Gastroesophageal sphincter (tissue), 3 donors: ENCODE data around the gene HPSE.

Experiments
- EP300 ChIP-seq: sonication (generic); formaldehyde crosslinking; IDR thresholded peaks from one replicate; pipeline ENCODE4 v1.6.1; 2017; ENCODE audit warnings: antibody characterized with exemption, mild to moderate bottlenecking
- POLR2A ChIP-seq, 2 donors: fragments of 450-650 bp; IDR thresholded peaks; one replicate each; pipeline ENCODE4 v1.6.1; 2017; ENCODE audit warnings: antibody characterized with exemption in 2 of 2, mild to moderate bottlenecking in 2 of 2, moderate library complexity in 1 of 2
- POLR2AphosphoS5 ChIP-seq: sonication (generic); formaldehyde crosslinking; IDR thresholded peaks from one replicate; pipeline ENCODE4 v1.6.1; 2017; ENCODE audit warnings: antibody characterized with exemption
- TF ChIP-seq, protein P1 (sequence below), 4 experiments: fragments of 200-600 bp in 2 of 4; fragments of 450-650 bp in 2 of 4; sonication (generic) in 1 of 4; IDR thresholded peaks; one replicate each; pipeline ENCODE4 v1.5.1; 2017 to 2019; ENCODE audit warnings: antibody characterized with exemption in 4 of 4, mild to moderate bottlenecking in 2 of 4, moderate library complexity in 2 of 4

DNA sequence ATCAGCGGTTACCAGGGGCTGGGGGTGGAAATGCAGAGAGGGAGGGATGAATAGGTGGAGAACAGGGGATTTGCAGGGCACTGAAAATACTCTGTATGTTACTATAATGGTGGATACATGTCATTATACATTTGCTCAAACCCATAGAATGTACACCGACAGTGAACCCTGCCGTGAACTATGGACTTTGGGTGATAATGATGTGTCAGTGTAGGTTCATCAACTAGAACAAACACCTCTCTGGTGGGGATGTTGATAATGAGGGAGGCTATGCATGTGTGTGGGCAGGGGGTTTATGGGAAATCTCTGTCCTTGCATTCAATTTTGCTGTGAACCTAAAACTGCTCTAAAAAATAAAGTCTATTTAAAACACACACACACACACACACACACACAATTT lies 11.5 kb downstream of the HPSE start:
- TF ChIP-seq POLR2A (IDR thresholded peaks at IDR 0.05) (no peak), EP300 (no peak), POLR2AphosphoS5 (no peak)
- TF ChIP-seq, protein P1, sequence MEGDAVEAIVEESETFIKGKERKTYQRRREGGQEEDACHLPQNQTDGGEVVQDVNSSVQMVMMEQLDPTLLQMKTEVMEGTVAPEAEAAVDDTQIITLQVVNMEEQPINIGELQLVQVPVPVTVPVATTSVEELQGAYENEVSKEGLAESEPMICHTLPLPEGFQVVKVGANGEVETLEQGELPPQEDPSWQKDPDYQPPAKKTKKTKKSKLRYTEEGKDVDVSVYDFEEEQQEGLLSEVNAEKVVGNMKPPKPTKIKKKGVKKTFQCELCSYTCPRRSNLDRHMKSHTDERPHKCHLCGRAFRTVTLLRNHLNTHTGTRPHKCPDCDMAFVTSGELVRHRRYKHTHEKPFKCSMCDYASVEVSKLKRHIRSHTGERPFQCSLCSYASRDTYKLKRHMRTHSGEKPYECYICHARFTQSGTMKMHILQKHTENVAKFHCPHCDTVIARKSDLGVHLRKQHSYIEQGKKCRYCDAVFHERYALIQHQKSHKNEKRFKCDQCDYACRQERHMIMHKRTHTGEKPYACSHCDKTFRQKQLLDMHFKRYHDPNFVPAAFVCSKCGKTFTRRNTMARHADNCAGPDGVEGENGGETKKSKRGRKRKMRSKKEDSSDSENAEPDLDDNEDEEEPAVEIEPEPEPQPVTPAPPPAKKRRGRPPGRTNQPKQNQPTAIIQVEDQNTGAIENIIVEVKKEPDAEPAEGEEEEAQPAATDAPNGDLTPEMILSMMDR (IDR thresholded peaks at IDR 0.05), result no peak
